ENCODE results near the gene IRX3.

Gene IRX3

DNA sequence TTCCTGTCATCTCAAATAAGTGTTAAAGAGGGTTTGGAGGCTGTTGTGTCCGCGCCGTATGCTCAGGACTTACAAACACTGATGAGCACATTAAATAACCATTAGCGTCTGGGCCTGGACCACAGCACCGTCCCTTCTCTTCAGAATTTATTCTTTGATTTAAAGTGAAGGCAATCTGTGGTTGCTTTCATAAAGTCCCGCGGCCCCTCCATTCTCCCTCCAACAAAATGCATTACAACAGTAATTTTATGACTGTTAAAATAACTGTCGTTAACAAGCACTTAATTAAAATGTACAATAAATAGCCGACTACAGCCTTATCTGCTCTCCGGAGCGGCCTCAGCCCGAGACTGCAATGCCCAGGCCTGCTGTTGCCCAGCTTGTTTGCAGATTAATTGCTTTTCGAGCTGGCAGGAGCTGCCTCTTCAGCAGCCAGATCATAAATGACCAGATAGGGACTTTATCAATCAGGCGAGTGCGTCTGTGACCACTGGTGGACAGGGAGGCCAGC is 30.6 kb upstream of the IRX3 start:
- no peak for DNase-seq (ENCODE audit: low read depth)
- TF ChIP-seq MYC (IDR thresholded peaks at IDR 0.05; ENCODE audit: low read depth, low read length) = no peak
- TF ChIP-seq, protein P1, sequence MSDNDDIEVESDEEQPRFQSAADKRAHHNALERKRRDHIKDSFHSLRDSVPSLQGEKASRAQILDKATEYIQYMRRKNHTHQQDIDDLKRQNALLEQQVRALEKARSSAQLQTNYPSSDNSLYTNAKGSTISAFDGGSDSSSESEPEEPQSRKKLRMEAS (IDR thresholded peaks at IDR 0.05; ENCODE audit: low read depth, low read length) = no peak

DNA sequence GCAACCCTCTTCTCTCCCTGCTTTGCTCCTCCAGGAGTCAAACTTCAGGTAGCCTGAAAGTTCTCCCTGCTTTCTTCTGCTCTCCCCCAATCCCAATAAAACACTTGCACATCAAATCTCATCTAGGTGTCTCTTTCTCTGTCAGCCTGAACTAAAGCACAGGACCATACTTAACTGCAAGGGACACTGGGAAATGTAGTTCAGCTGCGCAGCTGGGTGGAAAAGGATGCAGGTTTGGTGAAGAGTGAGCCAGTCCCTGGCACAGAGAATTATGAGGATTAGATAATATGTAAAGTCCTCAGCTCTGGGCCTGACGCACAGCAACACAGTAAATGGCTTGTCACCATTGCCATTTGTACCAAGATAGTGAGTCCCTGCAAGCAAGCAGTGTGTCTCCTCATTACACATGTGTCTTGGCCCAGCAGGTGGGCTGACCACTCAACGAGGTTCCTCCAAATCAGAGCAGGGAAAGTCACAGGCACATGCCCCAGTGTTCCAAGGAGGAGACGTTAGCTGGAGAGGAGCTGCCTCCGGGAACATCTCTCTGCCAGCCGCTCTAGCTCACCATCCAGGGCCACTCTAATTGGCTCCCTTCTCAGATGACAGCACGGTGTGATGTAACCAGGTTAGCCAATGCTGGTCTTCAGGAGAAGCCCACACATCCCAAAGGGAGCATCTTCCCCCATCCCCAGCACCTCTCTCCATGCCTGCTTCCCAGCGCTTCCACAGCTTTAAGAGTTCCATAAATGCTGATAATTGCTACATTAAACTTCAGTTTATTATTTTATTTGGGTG is 29.7 kb upstream of the IRX3 start:
- no peak for DNase-seq (ENCODE audit: low read depth)
- TF ChIP-seq MYC (IDR thresholded peaks at IDR 0.05; ENCODE audit: low read depth, low read length) = no peak
- TF ChIP-seq, protein P1 (IDR thresholded peaks at IDR 0.05; ENCODE audit: low read depth, low read length) = no peak
- no peak for TF ChIP-seq POLR2A (IDR thresholded peaks at IDR 0.05; ENCODE audit: extremely low read depth, insufficient read length)
- TF ChIP-seq, protein P2, sequence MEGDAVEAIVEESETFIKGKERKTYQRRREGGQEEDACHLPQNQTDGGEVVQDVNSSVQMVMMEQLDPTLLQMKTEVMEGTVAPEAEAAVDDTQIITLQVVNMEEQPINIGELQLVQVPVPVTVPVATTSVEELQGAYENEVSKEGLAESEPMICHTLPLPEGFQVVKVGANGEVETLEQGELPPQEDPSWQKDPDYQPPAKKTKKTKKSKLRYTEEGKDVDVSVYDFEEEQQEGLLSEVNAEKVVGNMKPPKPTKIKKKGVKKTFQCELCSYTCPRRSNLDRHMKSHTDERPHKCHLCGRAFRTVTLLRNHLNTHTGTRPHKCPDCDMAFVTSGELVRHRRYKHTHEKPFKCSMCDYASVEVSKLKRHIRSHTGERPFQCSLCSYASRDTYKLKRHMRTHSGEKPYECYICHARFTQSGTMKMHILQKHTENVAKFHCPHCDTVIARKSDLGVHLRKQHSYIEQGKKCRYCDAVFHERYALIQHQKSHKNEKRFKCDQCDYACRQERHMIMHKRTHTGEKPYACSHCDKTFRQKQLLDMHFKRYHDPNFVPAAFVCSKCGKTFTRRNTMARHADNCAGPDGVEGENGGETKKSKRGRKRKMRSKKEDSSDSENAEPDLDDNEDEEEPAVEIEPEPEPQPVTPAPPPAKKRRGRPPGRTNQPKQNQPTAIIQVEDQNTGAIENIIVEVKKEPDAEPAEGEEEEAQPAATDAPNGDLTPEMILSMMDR (IDR thresholded peaks at IDR 0.05; ENCODE audit: low read depth, low read length) = no peak
- no peak overlapping the region for H3K4me3 ChIP-seq (ENCODE audit: low read depth, low read length)

More for the DNA sequence above, 30.6 kb upstream of the IRX3 start:
- no peak overlapping the region for H3K4me3 ChIP-seq (ENCODE audit: low read depth, low read length)

DNA sequence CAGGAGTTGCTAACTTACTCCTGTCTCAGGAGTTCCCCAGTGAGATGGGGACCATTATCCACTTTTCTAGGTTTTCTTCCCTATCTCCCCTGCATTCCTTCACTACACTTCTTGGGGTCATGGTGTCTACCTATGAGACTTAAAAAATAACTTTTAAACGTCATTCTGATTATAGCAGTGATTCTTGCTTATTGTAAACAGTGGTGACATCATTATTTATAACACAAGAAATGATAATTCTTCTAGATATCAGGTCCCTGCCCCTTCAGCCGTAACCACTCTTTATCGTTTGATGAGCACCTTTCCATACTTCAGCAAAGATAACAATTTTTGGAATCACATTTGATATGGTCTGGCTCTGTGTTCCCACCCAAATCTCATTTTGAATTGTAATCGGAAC is 27.2 kb upstream of the IRX3 start:
- TF ChIP-seq, protein P1 (IDR thresholded peaks at IDR 0.05; ENCODE audit: low read depth, low read length) = no peak
- TF ChIP-seq MYC (IDR thresholded peaks at IDR 0.05; ENCODE audit: low read depth, low read length) (no peak), POLR2A (IDR thresholded peaks at IDR 0.05; ENCODE audit: extremely low read depth, insufficient read length) (no peak)
- TF ChIP-seq, protein P2 (IDR thresholded peaks at IDR 0.05; ENCODE audit: low read depth, low read length) = no peak
- no peak overlapping the region for H3K4me3 ChIP-seq (ENCODE audit: low read depth, low read length)
- DNase-seq (ENCODE audit: low read depth) = no peak

DNA sequence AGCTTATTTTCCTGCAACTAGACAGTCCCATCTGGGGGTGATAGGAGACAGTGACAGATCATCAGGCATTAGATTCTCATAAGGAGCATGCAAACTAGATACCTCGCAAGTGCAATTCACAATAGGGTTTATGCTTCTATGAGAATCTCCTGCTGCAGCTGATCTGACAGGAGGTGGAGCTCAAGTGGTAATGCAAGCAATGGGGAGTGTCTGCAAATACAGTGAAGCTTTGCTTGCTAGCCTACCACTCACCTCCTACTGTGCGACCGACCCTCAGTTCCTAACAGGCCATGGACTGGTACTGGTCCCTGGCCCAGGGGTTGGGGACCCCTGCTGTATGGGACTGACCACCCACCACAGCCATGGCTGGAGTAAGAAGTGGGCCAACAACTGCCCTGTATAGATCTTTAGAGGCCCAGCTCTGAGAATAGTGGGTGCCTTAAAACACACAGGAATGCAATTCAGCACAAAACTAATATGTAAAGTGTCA is 26.0 kb upstream of the IRX3 start:
- H3K4me3 ChIP-seq (ENCODE audit: low read depth, low read length) = no peak overlapping the region
- TF ChIP-seq MYC (IDR thresholded peaks at IDR 0.05; ENCODE audit: low read depth, low read length) = no peak
- TF ChIP-seq POLR2A (IDR thresholded peaks at IDR 0.05; ENCODE audit: extremely low read depth, insufficient read length) = no peak
- TF ChIP-seq, protein P1 (IDR thresholded peaks at IDR 0.05; ENCODE audit: low read depth, low read length) = no peak
- TF ChIP-seq, protein P2 (IDR thresholded peaks at IDR 0.05; ENCODE audit: low read depth, low read length) = no peak
- no peak for DNase-seq (ENCODE audit: low read depth)

DNA sequence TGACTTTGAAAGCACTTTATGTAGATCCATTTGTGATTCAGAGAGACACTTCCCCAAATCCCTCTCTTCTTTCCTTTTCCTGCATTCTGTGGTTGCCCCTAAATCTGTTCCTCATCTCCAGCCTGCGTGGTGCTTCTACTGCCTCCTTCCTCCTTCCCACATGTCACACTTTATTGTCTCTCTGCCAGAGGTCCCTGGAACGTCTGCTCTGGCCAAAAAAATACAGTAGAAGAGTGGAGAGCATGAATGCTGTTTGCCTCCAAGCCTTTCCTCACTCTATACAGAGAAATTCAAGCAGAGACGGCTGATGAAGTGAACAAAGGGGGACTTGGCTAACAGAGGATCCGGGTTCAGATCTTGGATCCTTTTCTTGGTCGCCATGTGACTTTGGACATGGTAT is 22.8 kb upstream of the IRX3 start:
- no peak for DNase-seq (ENCODE audit: low read depth)
- TF ChIP-seq, protein P2 (IDR thresholded peaks at IDR 0.05; ENCODE audit: low read depth, low read length) = no peak
- TF ChIP-seq, protein P1 (IDR thresholded peaks at IDR 0.05; ENCODE audit: low read depth, low read length) = no peak
- no peak for TF ChIP-seq POLR2A (IDR thresholded peaks at IDR 0.05; ENCODE audit: extremely low read depth, insufficient read length)
- no peak for TF ChIP-seq MYC (IDR thresholded peaks at IDR 0.05; ENCODE audit: low read depth, low read length)
- H3K4me3 ChIP-seq (ENCODE audit: low read depth, low read length) = no peak overlapping the region

DNA sequence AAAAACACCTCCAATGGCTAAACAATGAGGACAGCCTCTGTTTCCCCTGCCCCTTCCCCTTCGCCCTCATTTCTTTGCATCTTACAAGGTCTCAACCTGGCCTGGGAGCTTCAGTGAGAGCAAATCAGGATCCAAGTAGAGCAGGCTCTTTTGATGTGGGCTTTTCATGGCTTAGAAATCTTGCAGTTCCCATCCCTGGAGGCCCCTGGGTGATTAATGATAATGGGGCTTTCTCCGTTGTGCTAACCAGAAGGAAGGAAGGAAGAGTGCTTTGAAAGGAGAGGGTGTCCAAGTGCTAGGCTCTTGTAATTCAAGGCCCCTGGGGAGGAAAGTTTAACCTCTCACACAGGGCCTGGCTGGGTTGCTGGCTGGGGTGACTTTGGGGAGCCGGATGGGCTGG is 18.5 kb upstream of the IRX3 start:
- TF ChIP-seq, protein P1 (IDR thresholded peaks at IDR 0.05; ENCODE audit: low read depth, low read length) = no peak
- TF ChIP-seq POLR2A (IDR thresholded peaks at IDR 0.05; ENCODE audit: extremely low read depth, insufficient read length) = no peak
- no peak for TF ChIP-seq MYC (IDR thresholded peaks at IDR 0.05; ENCODE audit: low read depth, low read length)
- TF ChIP-seq, protein P2 (IDR thresholded peaks at IDR 0.05; ENCODE audit: low read depth, low read length) = no peak
- no peak overlapping the region for H3K4me3 ChIP-seq (ENCODE audit: low read depth, low read length)
- no peak for DNase-seq (ENCODE audit: low read depth)
